H9 (cell line): ENCODE results near the gene NCS1. TPM values are rescaled to one million over a fixed set of nuclear protein-coding genes. Genes with fewer than 3 reads are reported as not detected.

Experiments used
- DNase-seq: peaks from one replicate; pipeline ENCODE4 v3.0.0-alpha.2; 2017
- H2AFZ ChIP-seq: one replicate; pipeline ENCODE4 v1.6.1; 2013; ENCODE audit warnings: mild to moderate bottlenecking, low read length, control low read depth, moderate library complexity
- H2AK5ac ChIP-seq: 2 replicates; pipeline ENCODE4 v1.6.1; 2013; ENCODE audit warnings: low read length, control low read depth, mixed read lengths; ENCODE audit not compliant: insufficient read length
- H2BK120ac ChIP-seq: one replicate; pipeline ENCODE4 v1.6.1; 2013; ENCODE audit warnings: low read depth, mild to moderate bottlenecking, low read length, control low read depth, inconsistent platforms; ENCODE audit not compliant: poor library complexity, severe bottlenecking
- H2BK12ac ChIP-seq: 2 replicates; pipeline ENCODE4 v1.6.1; 2013; ENCODE audit warnings: low read length, control low read depth, mixed read lengths, low read depth; ENCODE audit not compliant: insufficient read length
- H2BK15ac ChIP-seq: 2 replicates; pipeline ENCODE4 v1.6.1; 2013; ENCODE audit warnings: low read depth, low read length, control low read depth
- H2BK20ac ChIP-seq: one replicate; pipeline ENCODE4 v1.6.1; 2013; ENCODE audit warnings: low read depth, mild to moderate bottlenecking, low read length, control low read depth, inconsistent platforms; ENCODE audit not compliant: poor library complexity, severe bottlenecking
- H2BK5ac ChIP-seq: 2 replicates; pipeline ENCODE4 v1.6.1; 2013; ENCODE audit warnings: low read length, control low read depth, mixed read lengths; ENCODE audit not compliant: insufficient read length
- H3K14ac ChIP-seq: 2 replicates; pipeline ENCODE4 v1.6.1; 2013; ENCODE audit warnings: low read length, control low read depth; ENCODE audit not compliant: insufficient read depth
- H3K18ac ChIP-seq: 2 replicates; pipeline ENCODE4 v1.6.1; 2013; ENCODE audit warnings: low read depth, mild to moderate bottlenecking, mixed read lengths, low read length, control low read depth; ENCODE audit not compliant: insufficient read length
- H3K23ac ChIP-seq: 2 replicates; pipeline ENCODE4 v1.6.1; 2013; ENCODE audit warnings: low read length, control low read depth, mixed read lengths, low read depth; ENCODE audit not compliant: insufficient read length
- H3K23me2 ChIP-seq: 2 replicates; pipeline ENCODE4 v1.6.1; 2013; ENCODE audit warnings: low read depth, mild to moderate bottlenecking, mixed read lengths, low read length, control low read depth; ENCODE audit not compliant: insufficient read length, poor library complexity, severe bottlenecking
- H3K27ac ChIP-seq: 2 replicates; pipeline ENCODE4 v1.5.1; 2013; ENCODE audit warnings: low read length, control low read depth, mixed read lengths, low read depth; ENCODE audit not compliant: insufficient read length
- H3K27me3 ChIP-seq: 2 replicates; pipeline ENCODE4 v1.6.1; 2013; ENCODE audit warnings: low read length, control low read depth, inconsistent platforms; ENCODE audit not compliant: insufficient read depth
- H3K4ac ChIP-seq: 2 replicates; pipeline ENCODE4 v1.6.1; 2013; ENCODE audit warnings: low read depth, mild to moderate bottlenecking, control low read depth, inconsistent platforms, low read length, moderate library complexity
- H3K4me1 ChIP-seq: 2 replicates; pipeline ENCODE4 v1.6.1; 2013; ENCODE audit warnings: low read length, control low read depth, inconsistent platforms; ENCODE audit not compliant: insufficient read depth
- H3K4me2 ChIP-seq: 2 replicates; pipeline ENCODE4 v1.6.1; 2013; ENCODE audit warnings: low read length, control low read depth, mixed read lengths; ENCODE audit not compliant: insufficient read length, insufficient read depth
- H3K56ac ChIP-seq: 2 replicates; pipeline ENCODE4 v1.6.1; 2013; ENCODE audit warnings: low read depth, mild to moderate bottlenecking, mixed read lengths, low read length, control low read depth; ENCODE audit not compliant: insufficient read length
- H3K79me1 ChIP-seq: 2 replicates; pipeline ENCODE4 v1.6.1; 2013; ENCODE audit warnings: low read depth, mild to moderate bottlenecking, moderate library complexity, low read length, control low read depth, inconsistent platforms; ENCODE audit not compliant: insufficient read depth, poor library complexity, severe bottlenecking
- H3K79me2 ChIP-seq: 2 replicates; pipeline ENCODE4 v1.6.1; 2013; ENCODE audit warnings: low read length, control low read depth, inconsistent platforms; ENCODE audit not compliant: insufficient read depth
- H3K9ac ChIP-seq: 2 replicates; pipeline ENCODE4 v1.6.1; 2013; ENCODE audit warnings: low read length, control low read depth, mixed read lengths; ENCODE audit not compliant: insufficient read length; ENCODE audit errors: extremely low read depth
- H3K9me3 ChIP-seq: one replicate; pipeline ENCODE4 v1.6.1; 2013; ENCODE audit warnings: low read depth, low read length, inconsistent platforms; ENCODE audit not compliant: control insufficient read depth
- H3T11ph ChIP-seq: one replicate; pipeline ENCODE4 v1.6.1; 2013; ENCODE audit warnings: mild to moderate bottlenecking, low read length, control low read depth, inconsistent platforms
- H4K20me1 ChIP-seq: one replicate; pipeline ENCODE4 v1.6.1; 2013; ENCODE audit not compliant: control insufficient read depth, insufficient read length, insufficient read depth
- H4K5ac ChIP-seq: 2 replicates; pipeline ENCODE4 v1.6.1; 2013; ENCODE audit warnings: low read depth, mild to moderate bottlenecking, mixed read lengths, low read length, control low read depth; ENCODE audit not compliant: insufficient read length
- H4K8ac ChIP-seq: replicated peaks from 2 replicates; pipeline ENCODE4 v1.6.1; 2013; ENCODE audit warnings: low read length, control low read depth, mixed read lengths, low read depth; ENCODE audit not compliant: insufficient read length
- H4K91ac ChIP-seq: 2 replicates; pipeline ENCODE4 v1.6.1; 2013; ENCODE audit warnings: low read depth, mild to moderate bottlenecking, moderate library complexity, mixed read lengths, low read length, control low read depth; ENCODE audit not compliant: insufficient read length
- H3K27ac Mint-ChIP-seq, 3 experiments: 2 replicates in 2 of 3; 3 replicates in 1 of 3; pipeline ENCODE4 v1.8.0; 2020 to 2021; ENCODE audit warnings: mixed read lengths in 3 of 3, mild to moderate bottlenecking in 1 of 3, moderate library complexity in 1 of 3
- H3K27me3 Mint-ChIP-seq: 2 replicates; pipeline ENCODE4 v1.8.0; 2021; ENCODE audit warnings: low read depth, mild to moderate bottlenecking, moderate library complexity, mixed read lengths
- H3K36me3 Mint-ChIP-seq, 3 experiments: 2 replicates in 2 of 3; 3 replicates in 1 of 3; pipeline ENCODE4 v1.8.0; 2020 to 2021; ENCODE audit warnings: low read depth in 3 of 3, mixed read lengths in 3 of 3; ENCODE audit not compliant: insufficient read depth in 1 of 3
- H3K4me1 Mint-ChIP-seq, 2 experiments: 2 replicates each; pipeline ENCODE4 v1.8.0; 2020; ENCODE audit warnings: mixed read lengths in 2 of 2
- H3K4me3 Mint-ChIP-seq, 2 experiments: 2 replicates in 1 of 2; 3 replicates in 1 of 2; pipeline ENCODE4 v1.8.0; 2020 to 2021; ENCODE audit warnings: mild to moderate bottlenecking in 2 of 2, mixed read lengths in 2 of 2, moderate library complexity in 1 of 2
- H3K9me3 Mint-ChIP-seq, 2 experiments: 2 replicates in 1 of 2; 3 replicates in 1 of 2; pipeline ENCODE4 v1.8.0; 2020; ENCODE audit warnings: mild to moderate bottlenecking in 2 of 2, mixed read lengths in 2 of 2, moderate library complexity in 1 of 2
- CTCF ChIP-seq: fragments of 200-600 bp; sonication (generic); conservative IDR thresholded peaks from 3 replicates; pipeline ENCODE4 v1.8.0; 2021; ENCODE audit warnings: antibody characterized with exemption, mild to moderate bottlenecking
- WGBS: extraction: QIAGEN DNeasy Blood & Tissue Kit; methylation state at CpG from one replicate; pipeline ENCODE4 v1.1.7; 2013; ENCODE audit warnings: missing lambda C conversion rate, low lambda C conversion rate, mixed read lengths; ENCODE audit not compliant: insufficient read length; ENCODE audit errors: extremely low coverage; 5-methylcytosine and 5-hydroxymethylcytosine counted together
- total RNA-seq: library from RNA; stranded (reverse); gene quantifications from 2 replicates; pipeline ENCODE4 v1.2.1, GENCODE V29; 2021

Gene NCS1
- total RNA-seq, 1 experiment from 2014 or later, result 38.1 TPM

GRCh38 chr9:130195638-130196037 lies 23.4 kb downstream of the NCS1 start:
- H3K4me1 Mint-ChIP-seq, result peaks cover 25 to 32% of the 10 kb centered on the region in 2 experiments
- Histone ChIP-seq H2BK12ac (no peak overlapping the region), H3K9me3 (no peaks in the 10 kb centered on the region), H4K91ac (no peak overlapping the region), H3K4ac (no peak overlapping the region), H2BK20ac (no peak overlapping the region), H3K14ac (no peak overlapping the region; the same call in 1 of the 2 replicates), H3K79me1 (peaks cover 8% of the 10 kb centered on the region), H3K9ac (no peak overlapping the region), H2BK5ac (no peak overlapping the region), H4K5ac (no peak overlapping the region), H3K4me1 (no peaks in the 10 kb centered on the region), H2AFZ (no peak overlapping the region), H4K20me1 (no peaks in the 10 kb centered on the region), H2AK5ac (no peak overlapping the region), H3K23ac (no peak overlapping the region), H3K79me2 (peaks cover 2% of the 10 kb centered on the region; the same call in 1 of the 2 replicates), H4K8ac (no peak overlapping the region), H3K27ac (no peak overlapping the region), H2BK120ac (no peak overlapping the region), H2BK15ac (no peak overlapping the region), H3K27me3 (no peaks in the 10 kb centered on the region), H3K18ac (no peak overlapping the region), H3K23me2 (no peaks in the 10 kb centered on the region), H3T11ph (no peak overlapping the region), H3K4me2 (no peak overlapping the region), H3K56ac (no peak overlapping the region)
- H3K27me3 Mint-ChIP-seq, result no peaks in the 10 kb centered on the region; the same call in 1 of the 2 replicates
- H3K27ac Mint-ChIP-seq, result no peak overlapping the region; a peak in 1 of 7 replicates
- H3K36me3 Mint-ChIP-seq, result no peaks in the 10 kb centered on the region
- TF ChIP-seq CTCF, result no peak
- H3K9me3 Mint-ChIP-seq, result no peaks in the 10 kb centered on the region
- DNase-seq, result no peak
- H3K4me3 Mint-ChIP-seq, result no peak overlapping the region
- WGBS, result no CpG with 5 or more reads among the region's 15 CpGs
